ENCODE results near the gene OR51D1.

OR51D1 gene

GRCh38 chr11:4643076-4643475 lies 5.8 kb downstream of the OR51D1 start:
- FAIRE-seq, result no peak
- TF ChIP-seq PAX5 (IDR thresholded peaks at IDR 0.05; ENCODE audit: insufficient read depth, low read length, severe bottlenecking) (no peak), POLR2A (IDR thresholded peaks at IDR 0.05; ENCODE audit: low read depth, low read length) (no peak), POU2F2 (IDR thresholded peaks at IDR 0.05; ENCODE audit: low read depth, low read length) (no peak), TAF1 (IDR thresholded peaks at IDR 0.05; ENCODE audit: low read depth, low read length) (no peak), POLR2AphosphoS5 (IDR thresholded peaks at IDR 0.05; ENCODE audit: low read depth, low read length) (no peak), SPI1 (IDR thresholded peaks at IDR 0.05; ENCODE audit: low read depth, low read length) (no peak)
- DNase-seq (ENCODE audit: insufficient read length, low spot score), result no peak

- no peak for TF ChIP-seq POLR2AphosphoS5 (IDR thresholded peaks at IDR 0.05; ENCODE audit: low read depth, low read length)
- TF ChIP-seq POU2F2 (IDR thresholded peaks at IDR 0.05; ENCODE audit: low read depth, low read length), result no peak
- no peak for TF ChIP-seq TAF1 (IDR thresholded peaks at IDR 0.05; ENCODE audit: low read depth, low read length)
- TF ChIP-seq SPI1 (IDR thresholded peaks at IDR 0.05; ENCODE audit: low read depth, low read length), result no peak
- TF ChIP-seq PAX5 (IDR thresholded peaks at IDR 0.05; ENCODE audit: insufficient read depth, low read length, severe bottlenecking), result no peak
- no peak for TF ChIP-seq POLR2A (IDR thresholded peaks at IDR 0.05; ENCODE audit: low read depth, low read length)
- DNase-seq (ENCODE audit: insufficient read length, low spot score) (no peak), FAIRE-seq (no peak)
Observed at GRCh38 chr11:4643682-4644081, 6.4 kb downstream of the OR51D1 start, which contains the start of gene OR51E1. OR51E1 (plus strand) TSS chr11:4643982; CDS start chr11:4652527, 8,545 bp downstream.

DNA sequence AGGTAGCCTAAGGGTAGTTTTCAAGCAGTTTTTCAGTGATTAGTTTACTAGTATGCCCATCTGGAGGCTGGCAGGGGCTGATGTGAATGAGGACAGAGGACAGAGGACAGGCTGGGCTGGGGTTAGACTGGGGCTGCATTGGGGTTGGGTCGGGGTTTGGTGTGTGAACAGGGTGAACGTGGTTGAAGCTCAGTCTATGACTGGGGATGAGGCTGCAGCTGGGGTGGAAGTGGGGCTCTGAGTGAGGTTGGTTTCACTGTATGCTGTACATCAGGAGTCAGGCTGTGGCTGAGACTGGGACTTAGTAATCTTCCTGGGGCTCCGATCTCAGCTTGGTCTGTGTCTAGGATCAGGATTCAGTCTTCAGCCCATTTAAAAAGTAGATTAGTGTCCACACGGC lies 7.0 kb downstream of the OR51D1 start:
- no peak for TF ChIP-seq PAX5 (IDR thresholded peaks at IDR 0.05; ENCODE audit: insufficient read depth, low read length, severe bottlenecking)
- no peak for TF ChIP-seq POU2F2 (IDR thresholded peaks at IDR 0.05; ENCODE audit: low read depth, low read length)
- TF ChIP-seq POLR2A (IDR thresholded peaks at IDR 0.05; ENCODE audit: low read depth, low read length), result no peak
- TF ChIP-seq TAF1 (IDR thresholded peaks at IDR 0.05; ENCODE audit: low read depth, low read length), result no peak
- no peak for TF ChIP-seq POLR2AphosphoS5 (IDR thresholded peaks at IDR 0.05; ENCODE audit: low read depth, low read length)
- no peak for TF ChIP-seq SPI1 (IDR thresholded peaks at IDR 0.05; ENCODE audit: low read depth, low read length)
- FAIRE-seq (no peak), DNase-seq (ENCODE audit: insufficient read length, low spot score) (no peak)

DNA sequence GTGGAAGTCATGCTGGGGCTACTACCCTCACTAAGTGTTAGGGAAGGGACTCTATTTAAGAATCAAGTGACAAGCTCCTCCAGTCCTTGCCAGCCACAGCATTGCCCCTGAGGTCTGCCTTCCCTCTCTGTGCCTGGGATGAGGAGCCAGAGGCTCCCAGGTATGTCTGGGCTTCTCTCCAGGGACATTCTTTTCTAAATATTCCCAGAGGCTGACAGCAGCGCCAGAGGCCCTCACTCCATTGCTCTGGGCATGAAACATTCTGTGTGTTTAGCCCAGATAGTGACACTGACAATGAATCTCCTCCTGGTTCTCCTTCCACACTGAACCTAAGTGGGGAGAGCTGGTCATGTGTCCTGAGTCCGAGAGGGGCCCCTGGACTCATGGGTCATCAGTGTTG lies 8.7 kb downstream of the OR51D1 start:
- TF ChIP-seq SPI1 (IDR thresholded peaks at IDR 0.05; ENCODE audit: low read depth, low read length) (no peak), POU2F2 (IDR thresholded peaks at IDR 0.05; ENCODE audit: low read depth, low read length) (no peak), TAF1 (IDR thresholded peaks at IDR 0.05; ENCODE audit: low read depth, low read length) (no peak), POLR2A (IDR thresholded peaks at IDR 0.05; ENCODE audit: low read depth, low read length) (no peak), POLR2AphosphoS5 (IDR thresholded peaks at IDR 0.05; ENCODE audit: low read depth, low read length) (no peak), PAX5 (IDR thresholded peaks at IDR 0.05; ENCODE audit: insufficient read depth, low read length, severe bottlenecking) (no peak)
- FAIRE-seq (no peak), DNase-seq (ENCODE audit: insufficient read length, low spot score) (no peak)

DNA sequence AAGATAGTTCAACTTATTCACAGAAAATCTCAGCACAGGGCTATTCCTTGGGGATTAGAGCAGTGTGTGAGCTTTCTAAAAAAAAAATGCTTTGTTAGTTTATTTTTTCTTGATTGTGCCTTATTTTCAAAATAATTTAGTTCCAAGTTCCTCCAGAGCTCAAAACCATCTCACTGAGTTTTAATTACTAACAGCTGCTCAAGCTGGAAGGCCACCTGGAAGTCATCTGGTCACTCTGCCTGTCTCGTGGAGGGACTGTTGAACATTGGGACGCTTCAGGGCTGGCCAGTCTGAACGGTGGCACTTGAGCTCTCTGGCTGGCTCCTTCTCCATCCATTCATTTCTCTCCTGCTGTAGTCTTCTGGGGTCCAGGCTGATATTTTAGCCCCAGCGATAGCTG lies 10.5 kb downstream of the OR51D1 start:
- no peak for TF ChIP-seq POU2F2 (IDR thresholded peaks at IDR 0.05; ENCODE audit: low read depth, low read length)
- no peak for TF ChIP-seq SPI1 (IDR thresholded peaks at IDR 0.05; ENCODE audit: low read depth, low read length)
- DNase-seq (ENCODE audit: insufficient read length, low spot score) (no peak), FAIRE-seq (no peak)

DNA sequence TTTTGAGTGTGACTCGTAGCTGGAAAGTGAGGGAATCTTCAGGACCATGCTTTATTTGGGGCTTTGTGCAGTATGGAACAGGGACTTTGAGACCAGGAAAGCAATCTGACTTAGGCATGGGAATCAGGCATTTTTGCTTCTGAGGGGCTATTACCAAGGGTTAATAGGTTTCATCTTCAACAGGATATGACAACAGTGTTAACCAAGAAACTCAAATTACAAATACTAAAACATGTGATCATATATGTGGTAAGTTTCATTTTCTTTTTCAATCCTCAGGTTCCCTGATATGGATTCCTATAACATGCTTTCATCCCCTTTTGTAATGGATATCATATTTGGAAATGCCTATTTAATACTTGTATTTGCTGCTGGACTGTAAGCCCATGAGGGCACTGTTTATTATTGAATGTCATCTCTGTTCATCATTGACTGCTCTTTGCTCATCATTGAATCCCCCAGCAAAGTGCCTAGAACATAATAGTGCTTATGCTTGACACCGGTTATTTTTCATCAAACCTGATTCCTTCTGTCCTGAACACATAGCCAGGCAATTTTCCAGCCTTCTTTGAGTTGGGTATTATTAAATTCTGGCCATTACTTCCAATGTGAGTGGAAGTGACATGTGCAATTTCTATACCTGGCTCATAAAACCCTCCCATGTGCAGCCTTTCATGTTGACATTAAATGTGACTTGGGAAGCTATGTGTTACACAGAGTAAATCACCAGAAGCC lies 17.5 kb downstream of the OR51D1 start:
- DNase-seq (ENCODE audit: insufficient read length, low spot score), result no peak
- TF ChIP-seq PAX5 (IDR thresholded peaks at IDR 0.05; ENCODE audit: insufficient read depth, low read length, severe bottlenecking), result no peak
- TF ChIP-seq POU2F2 (IDR thresholded peaks at IDR 0.05; ENCODE audit: low read depth, low read length), result no peak
- no peak for TF ChIP-seq TAF1 (IDR thresholded peaks at IDR 0.05; ENCODE audit: low read depth, low read length)
- TF ChIP-seq SPI1 (IDR thresholded peaks at IDR 0.05; ENCODE audit: low read depth, low read length), result no peak
- no peak for FAIRE-seq

DNA sequence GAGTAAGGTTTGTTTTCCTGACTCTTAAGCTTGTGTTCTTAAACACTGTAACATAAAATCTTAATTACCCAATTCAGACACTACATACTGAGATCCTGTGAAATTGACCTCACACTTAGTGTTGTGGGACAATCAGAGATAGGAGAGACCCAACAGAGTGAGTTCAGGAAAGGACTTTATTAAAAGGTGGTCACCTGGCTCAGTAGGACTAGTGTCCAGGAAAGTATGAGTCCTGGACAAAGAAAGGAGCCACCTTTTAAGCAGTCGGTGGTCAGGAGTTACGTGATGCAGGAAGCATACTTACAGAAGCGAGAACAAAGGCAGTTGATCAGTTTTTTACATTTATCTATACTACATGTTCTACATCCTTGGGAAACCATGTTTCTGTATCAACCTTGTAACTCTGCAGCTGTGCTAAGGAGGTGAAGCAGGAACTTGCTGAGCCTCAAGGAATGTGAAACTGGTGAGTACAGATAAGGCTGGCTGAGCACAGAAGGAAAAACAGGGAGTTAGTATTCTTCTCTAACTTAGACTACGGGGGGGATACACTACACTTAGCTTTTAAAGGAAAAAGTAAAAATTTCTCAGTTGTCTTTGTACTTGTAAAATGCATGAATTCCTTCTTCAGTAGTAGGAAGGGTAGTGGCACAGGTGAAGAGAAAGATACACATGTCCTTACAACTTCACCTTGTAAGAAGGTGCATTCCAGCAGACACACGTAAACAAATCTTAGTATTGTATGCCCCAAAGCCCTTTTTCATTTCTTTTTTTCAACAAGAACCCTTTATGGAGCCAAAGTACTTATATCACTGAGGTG lies 21.6 kb downstream of the OR51D1 start:
- DNase-seq (ENCODE audit: insufficient read length, low spot score), result no peak
- TF ChIP-seq PAX5 (IDR thresholded peaks at IDR 0.05; ENCODE audit: insufficient read depth, low read length, severe bottlenecking) (no peak), POLR2AphosphoS5 (IDR thresholded peaks at IDR 0.05; ENCODE audit: low read depth, low read length) (no peak), POU2F2 (IDR thresholded peaks at IDR 0.05; ENCODE audit: low read depth, low read length) (no peak), TAF1 (IDR thresholded peaks at IDR 0.05; ENCODE audit: low read depth, low read length) (no peak), POLR2A (IDR thresholded peaks at IDR 0.05; ENCODE audit: low read depth, low read length) (no peak), SPI1 (IDR thresholded peaks at IDR 0.05; ENCODE audit: low read depth, low read length) (no peak)
- FAIRE-seq, result no peak

- FAIRE-seq (no peak), DNase-seq (ENCODE audit: insufficient read length, low spot score) (no peak)
- TF ChIP-seq PAX5 (IDR thresholded peaks at IDR 0.05; ENCODE audit: insufficient read depth, low read length, severe bottlenecking) (no peak), POLR2AphosphoS5 (IDR thresholded peaks at IDR 0.05; ENCODE audit: low read depth, low read length) (no peak), POU2F2 (IDR thresholded peaks at IDR 0.05; ENCODE audit: low read depth, low read length) (no peak), POLR2A (IDR thresholded peaks at IDR 0.05; ENCODE audit: low read depth, low read length) (no peak), TAF1 (IDR thresholded peaks at IDR 0.05; ENCODE audit: low read depth, low read length) (no peak), SPI1 (IDR thresholded peaks at IDR 0.05; ENCODE audit: low read depth, low read length) (no peak)
Observed at GRCh38 chr11:4662876-4663275, 25.6 kb downstream of the OR51D1 start.

- TF ChIP-seq POLR2A (IDR thresholded peaks at IDR 0.05; ENCODE audit: low read depth, low read length) (no peak), TAF1 (IDR thresholded peaks at IDR 0.05; ENCODE audit: low read depth, low read length) (no peak), POU2F2 (IDR thresholded peaks at IDR 0.05; ENCODE audit: low read depth, low read length) (no peak), POLR2AphosphoS5 (IDR thresholded peaks at IDR 0.05; ENCODE audit: low read depth, low read length) (no peak), SPI1 (IDR thresholded peaks at IDR 0.05; ENCODE audit: low read depth, low read length) (no peak), PAX5 (IDR thresholded peaks at IDR 0.05; ENCODE audit: insufficient read depth, low read length, severe bottlenecking) (no peak)
- FAIRE-seq, result no peak
Observed at GRCh38 chr11:4664183-4664582, 26.9 kb downstream of the OR51D1 start.

More at GRCh38 chr11:4664183-4664582, 26.9 kb downstream of the OR51D1 start:
- no peak for DNase-seq (ENCODE audit: insufficient read length, low spot score)

Measured in GM12891 (cell line).